Peyer's patch (tissue), 4 donors: Measurements from ENCODE around the gene TGM5. TPM values are rescaled to one million over a fixed set of nuclear protein-coding genes. Genes with fewer than 3 reads are reported as not detected.

ENCODE experiments used
- DNase-seq, 3 donors: peaks; one replicate each; pipeline ENCODE4 v3.0.0-alpha.2; 2017 to 2019
- H3K27ac ChIP-seq, 4 donors: fragments of 200-600 bp; sonication (generic); one replicate each; pipeline ENCODE4 v1.5.1; 2016 to 2019
- H3K27me3 ChIP-seq, 2 donors: fragments of 200-600 bp; sonication (generic); one replicate each; pipeline ENCODE4 v1.5.1; 2019
- H3K36me3 ChIP-seq, 3 donors: fragments of 200-600 bp; sonication (generic); one replicate each; pipeline ENCODE4 v1.5.1; 2016 to 2019
- H3K4me1 ChIP-seq, 4 donors: fragments of 200-600 bp; sonication (generic); one replicate each; pipeline ENCODE4 v1.5.1; 2016 to 2019
- H3K4me3 ChIP-seq, 4 donors: fragments of 200-600 bp; sonication (generic); 1 replicate in 3 of 4; 2 replicates in 1 of 4; pipeline ENCODE4 v1.5.1; 2016 to 2019; ENCODE audit warnings: mild to moderate bottlenecking in 1 of 4
- H3K9me3 ChIP-seq, 4 donors: fragments of 200-600 bp; sonication (generic); one replicate each; pipeline ENCODE4 v1.5.1; 2016 to 2019; ENCODE audit warnings: mild to moderate bottlenecking in 1 of 4
- CTCF ChIP-seq, 6 experiments: fragments of 450-650 bp in 4 of 6; fragments of 200-600 bp in 2 of 6; sonication (generic) in 1 of 6; IDR thresholded peaks; one replicate each; pipeline ENCODE4 v1.5.1; 2017 to 2019; ENCODE audit warnings: antibody characterized with exemption in 6 of 6, mild to moderate bottlenecking in 3 of 6, moderate library complexity in 1 of 6
- POLR2A ChIP-seq, 2 donors: fragments of 450-650 bp; IDR thresholded peaks; one replicate each; pipeline ENCODE4 v1.5.1; 2017; ENCODE audit warnings: antibody characterized with exemption in 2 of 2, mild to moderate bottlenecking in 2 of 2, moderate library complexity in 2 of 2
- total RNA-seq, 4 donors: library from RNA; depleted of rRNA; stranded (reverse); fragments of >200 nt; gene quantifications; one replicate each; pipeline ENCODE4 v1.1.0, GENCODE V29; 2016

The TGM5 gene
- total RNA-seq, 4 donors from 2014 or later, result not detected

DNA sequence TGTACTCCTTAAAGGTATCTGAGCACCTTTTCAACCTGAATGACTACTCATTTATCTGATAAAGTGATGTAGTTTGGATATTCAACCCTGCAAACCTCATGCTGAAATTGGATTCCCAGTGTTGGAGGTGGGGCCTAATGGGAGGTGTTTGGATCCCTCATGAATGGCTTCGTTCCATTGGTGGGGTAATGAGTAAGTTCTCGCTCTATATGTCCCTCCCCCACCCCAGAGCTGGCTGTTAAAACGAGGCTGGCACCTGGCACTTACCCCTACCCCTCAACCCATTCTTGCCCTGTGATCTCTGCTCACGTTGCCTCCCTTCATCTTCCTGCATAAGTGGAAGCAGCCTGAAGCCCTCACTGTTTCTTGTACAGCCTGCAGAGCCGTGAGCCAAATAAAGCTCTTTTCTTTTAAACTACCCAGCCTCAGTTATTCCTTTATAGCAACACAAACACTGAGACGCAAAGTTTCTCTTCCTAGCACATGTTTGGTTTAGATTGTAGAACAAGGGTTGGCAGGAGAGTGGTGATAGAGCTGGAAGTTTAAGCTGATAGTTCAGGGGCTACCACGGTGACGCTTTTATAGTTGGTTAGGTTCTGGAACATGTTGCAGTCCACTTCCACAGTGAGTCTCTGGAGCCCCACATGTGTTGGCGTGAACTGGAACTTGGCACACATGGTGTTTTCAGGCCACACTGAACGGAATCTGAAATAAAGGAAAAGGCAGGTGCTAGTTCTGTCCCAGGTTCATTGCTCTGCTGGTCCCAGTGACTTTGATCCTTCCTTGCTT lies 69.8 kb downstream of the TGM5 start:
- Histone ChIP-seq H3K36me3 (peaks cover 0 to 55% (median 0%) of the 10 kb centered on the region in 3 donors), H3K27ac (no peak overlapping the region), H3K9me3 (no peaks in the 10 kb centered on the region), H3K4me3 (no peak overlapping the region), H3K27me3 (no peaks in the 10 kb centered on the region), H3K4me1 (no peaks in the 10 kb centered on the region)
- DNase-seq, result no peak
- TF ChIP-seq POLR2A (IDR thresholded peaks at IDR 0.05) (no peak), CTCF (IDR thresholded peaks at IDR 0.05) (no peak)

GRCh38 chr15:43194795-43195194 lies 71.9 kb downstream of the TGM5 start:
- Histone ChIP-seq H3K9me3 (no peaks in the 10 kb centered on the region), H3K4me1 (no peaks in the 10 kb centered on the region), H3K27ac (no peak overlapping the region), H3K27me3 (no peaks in the 10 kb centered on the region), H3K4me3 (no peak overlapping the region), H3K36me3 (peaks cover 0 to 77% (median 0%) of the 10 kb centered on the region in 3 donors)
- DNase-seq, result no peak
- TF ChIP-seq CTCF (IDR thresholded peaks at IDR 0.05) (no peak), POLR2A (IDR thresholded peaks at IDR 0.05) (no peak)

- no peak overlapping the region for H3K27ac ChIP-seq
- no peak for DNase-seq
- H3K36me3 ChIP-seq, result peaks cover 0 to 86% (median 0%) of the 10 kb centered on the region in 3 donors
- H3K27me3 ChIP-seq, result no peaks in the 10 kb centered on the region
- no peaks in the 10 kb centered on the region for H3K9me3 ChIP-seq
- no peak overlapping the region for H3K4me3 ChIP-seq
- no peak for TF ChIP-seq CTCF (IDR thresholded peaks at IDR 0.05)
- TF ChIP-seq POLR2A (IDR thresholded peaks at IDR 0.05), result no peak
- H3K4me1 ChIP-seq, result no peaks in the 10 kb centered on the region
Observed at GRCh38 chr15:43193710-43194109, 73.0 kb downstream of the TGM5 start.

- no peaks in the 10 kb centered on the region for H3K9me3 ChIP-seq
- H3K4me1 ChIP-seq, result peaks cover 0 to 12% (median 3%) of the 10 kb centered on the region in 4 donors
- TF ChIP-seq POLR2A (IDR thresholded peaks at IDR 0.05), result no peak
- TF ChIP-seq CTCF (IDR thresholded peaks at IDR 0.05), result no peak
- peaks cover 0 to 60% (median 0%) of the 10 kb centered on the region in 3 donors for H3K36me3 ChIP-seq
- H3K27ac ChIP-seq, result no peak overlapping the region
- H3K4me3 ChIP-seq, result no peak overlapping the region
- DNase-seq, result no peak
- H3K27me3 ChIP-seq, result no peaks in the 10 kb centered on the region
Observed at GRCh38 chr15:43190178-43190577, 76.5 kb downstream of the TGM5 start.

- peaks cover 0 to 12% (median 3%) of the 10 kb centered on the region in 4 donors for H3K4me1 ChIP-seq
- no peaks in the 10 kb centered on the region for H3K9me3 ChIP-seq
- DNase-seq, result no peak
- no peak overlapping the region for H3K27ac ChIP-seq
- peaks cover 0 to 55% (median 0%) of the 10 kb centered on the region in 3 donors for H3K36me3 ChIP-seq
- H3K4me3 ChIP-seq, result no peak overlapping the region
- no peak for TF ChIP-seq POLR2A (IDR thresholded peaks at IDR 0.05)
- no peak for TF ChIP-seq CTCF (IDR thresholded peaks at IDR 0.05)
- H3K27me3 ChIP-seq, result no peaks in the 10 kb centered on the region
Observed at GRCh38 chr15:43189296-43189695, 77.4 kb downstream of the TGM5 start.
